T-helper 2 cell treated with Interferon-gamma antibody and Interleukin-4, amounts not matched to agents 5 μg/mL and 100 μg/mL, for 36 hours (primary cell): ENCODE data around the gene SIK1.
"Not testable (repeated sequence)": the region's sequence is repeated elsewhere in the genome, so short reads cannot be mapped to it uniquely, and the experiment has no call there.

Source experiments
- DNase-seq: peaks from one replicate; pipeline ENCODE4 v3.0.0; 2021; ENCODE audit warnings: low spot score
- H3K27ac Mint-ChIP-seq: one replicate; pipeline ENCODE4 v1.8.0; 2021; ENCODE audit warnings: mild to moderate bottlenecking, mixed read lengths
- H3K27me3 Mint-ChIP-seq: one replicate; pipeline ENCODE4 v1.8.0; 2021; ENCODE audit warnings: low read depth, mixed read lengths
- H3K36me3 Mint-ChIP-seq: one replicate; pipeline ENCODE4 v1.8.0; 2021; ENCODE audit warnings: low read depth, mixed read lengths
- H3K4me1 Mint-ChIP-seq: one replicate; pipeline ENCODE4 v1.8.0; 2021; ENCODE audit warnings: low read depth, mixed read lengths
- H3K4me3 Mint-ChIP-seq: one replicate; pipeline ENCODE4 v1.8.0; 2022; ENCODE audit warnings: mild to moderate bottlenecking, moderate library complexity, mixed read lengths
- H3K9me3 Mint-ChIP-seq: one replicate; pipeline ENCODE4 v1.8.0; 2021; ENCODE audit warnings: mixed read lengths

The SIK1 gene

DNA sequence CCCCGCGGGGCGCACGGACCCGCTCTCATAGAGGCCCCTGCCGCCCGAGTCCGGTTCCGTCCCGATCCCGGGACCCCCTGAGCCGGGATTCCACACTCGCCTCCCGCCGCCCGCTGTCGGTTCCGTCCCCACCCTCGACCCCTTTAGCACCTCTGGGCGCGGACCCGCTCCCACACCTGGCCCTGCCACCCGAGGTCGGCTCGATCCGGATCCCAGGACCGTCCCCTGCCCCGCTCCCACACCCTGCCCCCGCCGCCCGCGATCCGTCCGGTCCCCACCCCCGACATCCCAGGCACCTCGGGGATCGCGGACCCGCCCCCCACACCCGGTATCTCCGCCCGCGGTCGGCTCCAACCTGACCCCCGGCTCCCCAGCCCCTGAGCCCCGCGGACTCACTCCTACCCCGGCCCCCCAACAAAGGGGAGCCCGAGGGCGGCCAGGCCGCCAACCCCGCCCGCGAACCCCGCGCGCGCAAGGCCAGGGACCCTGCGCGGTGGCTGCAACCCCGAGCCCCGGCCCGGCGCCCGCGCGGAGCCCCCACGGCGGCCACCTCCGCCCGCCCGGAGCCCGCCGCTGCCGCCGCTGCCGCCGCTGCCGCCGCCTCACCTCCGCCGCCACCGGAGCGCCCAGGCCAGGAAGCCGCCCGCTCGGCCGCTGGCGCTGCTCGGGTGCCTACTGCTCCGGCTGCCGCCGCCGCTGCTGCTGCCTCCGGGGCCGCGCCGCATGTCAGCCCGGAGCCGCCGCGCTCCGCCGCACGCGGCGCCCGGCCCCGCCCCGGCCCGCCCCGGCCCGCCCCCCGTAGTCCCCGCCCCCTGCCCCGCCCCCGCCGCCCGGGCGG lies at the start of gene SIK1:
SIK1 (minus strand) TSS at position 728 of the 838 bp plus-strand sequence. CDS start 953 bp downstream, outside the sequence.
- DNase-seq, H3K4me3 Mint-ChIP-seq, H3K36me3 Mint-ChIP-seq, H3K9me3 Mint-ChIP-seq, H3K27me3 Mint-ChIP-seq, H3K27ac Mint-ChIP-seq, H3K4me1 Mint-ChIP-seq: not testable (repeated sequence)

DNA sequence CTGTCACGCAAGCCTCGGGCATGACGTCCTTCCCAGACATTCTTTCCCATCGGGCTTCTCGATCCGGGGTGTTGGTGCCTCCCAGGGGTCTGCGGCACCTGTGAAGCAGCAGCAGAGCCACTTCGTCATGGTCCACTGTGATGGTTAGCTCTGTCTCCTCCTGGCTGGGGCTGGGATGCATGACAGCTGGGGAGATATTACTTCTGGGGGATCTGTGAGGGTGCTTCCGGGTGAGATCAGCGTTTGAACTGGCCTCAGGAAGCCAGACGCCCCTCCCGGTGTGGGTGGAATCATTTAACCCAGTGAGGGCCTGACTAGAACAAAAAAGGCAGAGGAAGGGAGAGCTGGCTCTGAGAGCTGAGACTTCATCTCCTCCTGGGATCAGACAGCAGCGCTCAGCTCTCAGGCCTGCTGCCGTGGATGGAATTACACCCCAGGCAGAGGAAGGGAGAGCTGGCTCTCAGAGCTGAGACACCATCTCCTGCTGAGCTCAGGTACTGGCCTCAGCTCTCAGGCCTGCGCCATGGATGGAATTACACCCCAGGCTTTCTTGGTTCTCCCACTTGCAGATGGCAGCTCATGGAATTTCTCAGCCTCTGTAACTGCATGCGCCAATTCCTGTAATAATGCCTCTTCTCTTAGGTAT lies 44.8 kb upstream of the SIK1 start:
- not testable (repeated sequence) for H3K27ac Mint-ChIP-seq, H3K36me3 Mint-ChIP-seq, DNase-seq, H3K4me1 Mint-ChIP-seq, H3K4me3 Mint-ChIP-seq, H3K9me3 Mint-ChIP-seq, H3K27me3 Mint-ChIP-seq

DNA sequence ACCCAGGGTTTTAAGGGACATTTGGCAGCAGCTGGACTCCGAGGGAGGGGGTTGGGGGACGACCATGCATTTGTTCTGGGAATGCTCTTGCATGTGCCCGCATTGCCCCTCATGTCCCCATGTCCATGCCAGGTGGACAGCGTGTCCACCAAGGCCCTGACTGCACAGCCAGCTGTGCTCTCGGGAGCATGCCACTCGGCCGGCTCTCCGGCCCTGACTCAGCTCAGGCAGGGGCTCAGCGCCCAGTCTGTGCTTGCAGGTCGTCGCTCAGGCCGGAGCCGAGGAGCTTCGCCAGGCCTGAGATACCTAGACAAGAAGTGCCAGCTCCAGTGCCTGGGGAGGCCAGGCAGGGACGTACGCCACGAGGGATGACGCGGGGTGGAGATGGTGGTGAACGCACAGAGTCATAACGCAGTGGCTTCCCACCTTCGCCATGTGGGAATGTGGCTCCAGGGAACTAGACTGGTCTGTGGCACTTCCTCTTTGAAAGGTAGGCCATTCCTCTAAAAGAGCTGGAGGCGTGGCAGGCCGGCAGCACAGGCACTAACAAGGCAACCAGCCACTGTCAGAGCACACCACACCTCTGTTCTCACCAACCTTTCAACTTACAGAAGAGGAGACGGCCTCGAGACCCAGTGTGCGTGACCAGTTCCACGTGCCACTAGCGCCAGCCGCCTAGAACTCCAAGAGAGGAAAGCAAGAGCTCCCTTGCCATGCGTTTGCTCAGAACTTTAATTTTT lies 43.0 kb upstream of the SIK1 start:
- H3K36me3 Mint-ChIP-seq, H3K27me3 Mint-ChIP-seq, H3K9me3 Mint-ChIP-seq, H3K4me1 Mint-ChIP-seq, DNase-seq, H3K27ac Mint-ChIP-seq, H3K4me3 Mint-ChIP-seq: not testable (repeated sequence)

DNA sequence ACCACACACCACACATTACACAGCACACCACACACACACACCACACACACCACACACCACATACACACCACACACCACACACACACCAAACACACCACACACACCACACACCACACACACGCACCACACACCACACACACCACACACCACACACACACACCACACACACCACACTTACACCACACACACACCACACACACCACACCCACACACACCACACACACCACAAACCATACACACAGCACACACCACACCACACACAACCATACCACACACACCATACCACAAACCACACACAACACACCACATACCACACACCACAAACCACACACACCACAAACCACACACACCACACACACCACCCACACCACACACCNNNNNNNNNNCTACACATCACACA lies 40.9 kb upstream of the SIK1 start:
- H3K36me3 Mint-ChIP-seq: no peaks in the 10 kb centered on the region
- no peak overlapping the region for H3K4me3 Mint-ChIP-seq
- H3K4me1 Mint-ChIP-seq: no peaks in the 10 kb centered on the region
- H3K9me3 Mint-ChIP-seq: no peaks in the 10 kb centered on the region
- H3K27ac Mint-ChIP-seq: peak overlapping the region; percentile 28
- peaks cover 2% of the 10 kb centered on the region for H3K27me3 Mint-ChIP-seq
- DNase-seq: no peak

DNA sequence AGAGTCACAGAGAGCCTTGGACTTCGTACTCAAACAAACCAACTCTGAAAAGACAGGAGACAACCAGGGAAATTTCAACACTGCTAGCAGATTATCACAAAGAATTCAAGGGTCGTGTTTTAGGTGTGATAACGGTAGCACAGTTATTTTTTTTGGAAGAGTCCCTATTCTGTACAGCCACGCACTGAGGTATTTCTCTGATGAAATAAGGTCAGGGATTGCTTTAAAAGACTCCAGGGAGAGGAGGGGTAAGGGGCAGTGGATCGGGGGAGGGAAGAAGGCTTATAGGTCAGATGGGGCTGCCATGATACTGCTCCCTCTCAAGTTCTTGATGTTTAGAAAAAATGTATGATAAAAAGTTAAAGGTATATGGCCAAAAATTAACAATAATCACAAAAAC lies 38.2 kb upstream of the SIK1 start:
- not testable (repeated sequence) for H3K9me3 Mint-ChIP-seq, H3K27me3 Mint-ChIP-seq, H3K4me3 Mint-ChIP-seq, H3K4me1 Mint-ChIP-seq, H3K27ac Mint-ChIP-seq, H3K36me3 Mint-ChIP-seq, DNase-seq

DNA sequence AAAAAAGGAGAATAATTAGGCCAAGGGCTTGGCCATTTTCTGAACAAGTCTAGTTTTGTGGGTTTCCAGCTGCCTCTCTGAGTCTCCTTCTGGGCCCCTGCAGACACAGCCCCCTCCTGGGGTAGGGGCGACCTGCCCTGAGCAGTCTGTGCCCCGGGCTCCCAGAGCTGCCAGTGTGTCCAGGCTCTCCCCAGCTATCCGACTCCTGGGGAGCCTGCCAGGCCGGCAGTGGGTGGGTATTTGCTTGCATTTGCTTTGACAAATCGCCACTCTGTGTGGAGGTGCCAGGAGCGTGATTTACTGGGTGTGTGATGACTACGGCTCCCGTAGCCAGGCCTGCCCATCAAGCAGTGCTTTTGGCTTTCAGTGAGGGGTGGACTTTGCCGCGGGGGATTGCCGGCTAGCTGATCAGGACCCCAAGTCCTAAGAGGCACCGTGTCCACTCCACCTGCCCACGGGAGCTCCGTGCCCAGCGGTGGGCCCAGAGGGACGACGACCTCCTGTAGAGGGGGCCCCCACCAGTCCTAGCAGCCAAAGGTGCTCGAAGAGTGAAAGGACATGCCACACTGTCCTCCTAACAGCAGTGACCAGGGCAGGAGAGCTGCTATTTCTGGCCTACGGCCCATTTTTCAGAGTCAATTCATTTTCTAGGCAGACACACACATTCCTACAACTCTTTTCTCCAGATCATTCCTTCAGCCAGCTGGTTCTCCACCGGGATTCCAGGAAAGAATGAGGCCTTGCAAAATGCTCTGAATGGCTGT lies 36.7 kb upstream of the SIK1 start:
- H3K27me3 Mint-ChIP-seq, DNase-seq, H3K4me1 Mint-ChIP-seq, H3K36me3 Mint-ChIP-seq, H3K4me3 Mint-ChIP-seq, H3K27ac Mint-ChIP-seq, H3K9me3 Mint-ChIP-seq: not testable (repeated sequence)

DNA sequence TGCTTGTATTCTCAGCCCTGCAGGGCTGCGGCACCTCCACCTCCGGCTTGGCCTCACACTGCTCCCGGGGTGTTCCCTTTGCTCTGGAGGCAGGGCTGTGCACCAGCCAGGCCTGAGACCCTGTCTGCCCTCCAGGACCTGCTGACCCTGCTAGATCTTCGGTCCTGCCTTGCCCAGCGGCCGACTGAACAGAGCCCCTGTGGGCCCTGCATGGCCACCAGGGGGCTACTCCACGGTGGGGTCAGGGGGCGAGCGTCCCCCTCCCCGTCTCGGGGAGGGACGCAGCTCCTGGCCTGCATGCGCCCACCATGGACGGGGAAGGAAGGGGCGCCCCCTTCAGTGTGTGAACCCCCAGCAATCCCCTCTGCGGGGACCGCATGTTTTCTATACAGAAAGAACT lies 36.0 kb upstream of the SIK1 start:
- not testable (repeated sequence) for H3K36me3 Mint-ChIP-seq, H3K4me1 Mint-ChIP-seq, DNase-seq, H3K27me3 Mint-ChIP-seq, H3K27ac Mint-ChIP-seq, H3K9me3 Mint-ChIP-seq, H3K4me3 Mint-ChIP-seq

DNA sequence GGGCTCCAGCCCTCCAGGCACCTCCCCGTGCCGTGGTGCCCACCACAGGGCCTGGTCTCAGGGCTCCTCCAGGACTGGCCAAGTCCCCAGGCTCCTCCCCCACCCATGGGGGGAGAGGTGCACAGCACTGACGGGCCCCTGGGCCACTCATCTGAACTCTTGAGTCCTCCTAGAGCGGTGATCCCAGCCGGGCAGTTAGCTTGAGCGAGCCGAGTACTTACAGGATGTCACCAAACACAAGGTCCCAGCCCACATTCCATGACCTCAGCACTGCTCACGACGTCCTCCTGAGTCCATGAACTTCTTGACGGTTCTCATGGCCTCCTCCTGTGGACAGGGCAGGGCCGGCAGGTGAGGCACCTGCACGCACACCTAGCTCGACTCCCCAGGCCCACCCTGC lies 33.5 kb upstream of the SIK1 start:
- H3K27me3 Mint-ChIP-seq, H3K9me3 Mint-ChIP-seq, H3K27ac Mint-ChIP-seq, H3K36me3 Mint-ChIP-seq, H3K4me3 Mint-ChIP-seq, H3K4me1 Mint-ChIP-seq, DNase-seq: not testable (repeated sequence)

DNA sequence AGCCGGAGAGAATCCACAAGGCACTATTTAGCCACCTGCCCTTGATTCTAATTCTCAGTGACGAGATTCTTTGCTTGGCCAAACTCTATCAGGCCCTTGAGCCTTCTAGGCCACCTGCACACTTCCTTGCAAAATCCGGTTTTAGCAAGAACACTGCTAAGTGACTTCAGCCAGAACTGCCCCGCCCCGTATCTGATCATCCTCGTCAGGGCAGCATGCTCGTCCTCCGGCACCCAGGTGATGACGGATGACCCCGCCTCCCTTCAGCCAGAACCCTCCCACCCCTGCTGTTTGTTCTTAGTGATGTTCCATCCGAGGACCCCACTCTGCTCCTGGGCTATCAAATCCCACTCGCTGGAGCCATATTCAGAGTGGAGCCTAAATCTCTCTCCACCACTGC lies 32.1 kb upstream of the SIK1 start:
- not testable (repeated sequence) for H3K27me3 Mint-ChIP-seq, H3K36me3 Mint-ChIP-seq, H3K4me3 Mint-ChIP-seq, H3K27ac Mint-ChIP-seq, H3K9me3 Mint-ChIP-seq, H3K4me1 Mint-ChIP-seq, DNase-seq

DNA sequence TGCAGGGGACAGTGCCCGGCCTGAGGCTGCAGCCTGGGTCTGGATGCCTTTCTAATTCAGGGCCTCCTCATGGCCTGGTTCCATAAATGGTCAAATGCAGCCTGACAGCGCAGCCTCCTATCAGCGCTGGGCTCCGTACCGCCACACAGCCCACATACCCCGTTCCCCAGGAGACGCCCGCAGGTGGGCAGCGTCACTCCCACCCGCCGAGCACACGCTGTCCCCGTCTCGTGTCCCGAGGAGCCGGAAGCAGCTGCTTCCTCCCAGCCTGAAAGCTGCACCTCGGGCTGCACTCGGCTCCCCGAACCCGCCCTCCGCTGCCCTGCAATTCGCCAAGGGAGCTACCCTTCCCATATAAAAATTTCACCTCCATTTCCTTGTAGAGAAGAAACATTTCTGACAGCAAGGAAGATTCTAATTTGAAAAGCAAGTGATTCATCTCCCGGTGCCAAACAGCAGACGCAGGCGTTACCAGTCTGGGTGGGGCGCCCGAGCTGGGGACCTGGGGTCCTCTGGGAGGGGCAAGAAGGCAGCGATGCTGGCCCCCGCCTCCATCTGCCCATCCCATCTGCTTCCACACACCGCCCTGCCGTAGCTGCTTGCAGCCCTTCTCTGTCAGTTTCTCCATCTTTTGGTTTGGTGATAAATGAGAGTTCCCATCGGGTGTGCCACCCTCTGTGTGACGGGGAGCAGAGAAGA lies 29.8 kb upstream of the SIK1 start:
- not testable (repeated sequence) for DNase-seq, H3K27ac Mint-ChIP-seq, H3K9me3 Mint-ChIP-seq, H3K27me3 Mint-ChIP-seq, H3K4me1 Mint-ChIP-seq, H3K36me3 Mint-ChIP-seq, H3K4me3 Mint-ChIP-seq

DNA sequence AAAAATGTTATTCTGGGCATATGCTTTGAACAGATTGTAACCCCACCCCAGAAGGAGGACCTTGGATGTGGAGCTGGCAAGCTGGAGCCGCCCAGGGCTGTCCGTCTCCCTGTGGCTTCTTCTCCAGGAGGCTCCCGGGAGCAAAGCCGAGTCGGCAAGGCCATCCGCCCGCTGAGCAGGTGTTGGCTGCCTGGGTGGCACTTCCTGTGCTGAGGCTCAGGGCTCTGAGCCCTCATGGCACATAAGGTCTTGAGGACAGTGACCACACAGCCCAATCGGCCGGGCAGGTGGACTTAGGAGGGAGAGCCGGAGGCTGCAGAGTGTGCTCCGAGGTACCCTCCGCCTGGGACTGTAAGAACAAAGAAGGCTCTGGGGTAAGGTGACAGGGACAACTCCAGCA lies 28.8 kb upstream of the SIK1 start:
- not testable (repeated sequence) for H3K27ac Mint-ChIP-seq, DNase-seq, H3K4me1 Mint-ChIP-seq, H3K9me3 Mint-ChIP-seq, H3K36me3 Mint-ChIP-seq, H3K4me3 Mint-ChIP-seq, H3K27me3 Mint-ChIP-seq

DNA sequence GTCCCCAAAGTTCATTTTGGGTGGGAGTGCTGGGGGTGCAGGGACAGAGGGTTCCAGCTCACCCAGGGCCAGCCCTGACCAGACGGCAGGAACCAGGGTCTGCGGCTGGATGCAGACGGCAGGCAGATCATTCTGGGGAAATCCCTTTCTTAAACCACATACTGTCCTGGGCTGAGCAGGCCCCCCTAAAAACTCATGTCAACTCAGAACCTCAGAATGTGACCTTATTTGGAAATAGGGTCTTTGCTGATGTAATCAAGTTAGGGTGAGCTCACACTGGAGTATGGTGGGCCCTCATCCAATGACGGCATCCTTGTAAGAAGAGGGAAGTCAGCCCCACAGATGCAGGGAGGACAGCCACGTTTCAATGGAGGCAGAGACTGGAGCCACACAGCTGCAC lies 27.2 kb upstream of the SIK1 start:
- H3K27me3 Mint-ChIP-seq, H3K27ac Mint-ChIP-seq, H3K9me3 Mint-ChIP-seq, H3K36me3 Mint-ChIP-seq, H3K4me1 Mint-ChIP-seq, DNase-seq, H3K4me3 Mint-ChIP-seq: not testable (repeated sequence)

DNA sequence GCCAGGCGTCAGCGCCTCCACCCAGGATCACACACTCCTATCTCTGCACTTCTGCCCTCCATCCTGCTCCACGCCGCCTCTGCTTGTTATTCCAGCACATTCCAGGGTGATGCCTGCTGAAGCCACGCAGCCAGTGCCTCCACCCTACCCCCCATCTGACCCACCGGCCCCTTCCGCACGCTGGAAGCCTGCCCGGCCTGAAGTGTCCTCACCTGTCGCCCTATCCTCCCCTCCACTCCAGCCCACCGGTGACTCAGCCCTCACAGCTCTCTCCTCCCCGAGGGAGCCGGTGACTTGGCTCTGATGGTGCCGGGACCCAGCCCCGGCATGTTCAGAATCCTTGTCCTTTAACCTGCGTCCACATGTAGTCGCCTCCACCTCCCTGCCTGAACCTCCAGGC lies 24.9 kb upstream of the SIK1 start:
- H3K27me3 Mint-ChIP-seq, H3K9me3 Mint-ChIP-seq, H3K36me3 Mint-ChIP-seq, DNase-seq, H3K27ac Mint-ChIP-seq, H3K4me1 Mint-ChIP-seq, H3K4me3 Mint-ChIP-seq: not testable (repeated sequence)
